Adrenal gland (tissue), 5 donors: ENCODE measurements around the gene PARD3B.

Experiments used
- POLR2A ChIP-seq, 2 donors: fragments of 450-650 bp; IDR thresholded peaks; one replicate each; pipeline ENCODE4 v1.6.1; 2017; ENCODE audit warnings: antibody characterized with exemption in 2 of 2, mild to moderate bottlenecking in 2 of 2, moderate library complexity in 1 of 2
- TF ChIP-seq, protein P1 (sequence below), 6 experiments: fragments of 450-650 bp in 4 of 6; fragments of 200-600 bp in 2 of 6; sonication (generic) in 1 of 6; IDR thresholded peaks; 1 replicate in 5 of 6; 2 replicates in 1 of 6; pipeline versions ENCODE4 v1.5.1 to v1.8.0; 2016 to 2021; ENCODE audit warnings: antibody characterized with exemption in 6 of 6, mild to moderate bottlenecking in 2 of 6, moderate library complexity in 1 of 6
- donor health status: DM: no; HTN: no; CAD: no.

- TF ChIP-seq, protein P1, sequence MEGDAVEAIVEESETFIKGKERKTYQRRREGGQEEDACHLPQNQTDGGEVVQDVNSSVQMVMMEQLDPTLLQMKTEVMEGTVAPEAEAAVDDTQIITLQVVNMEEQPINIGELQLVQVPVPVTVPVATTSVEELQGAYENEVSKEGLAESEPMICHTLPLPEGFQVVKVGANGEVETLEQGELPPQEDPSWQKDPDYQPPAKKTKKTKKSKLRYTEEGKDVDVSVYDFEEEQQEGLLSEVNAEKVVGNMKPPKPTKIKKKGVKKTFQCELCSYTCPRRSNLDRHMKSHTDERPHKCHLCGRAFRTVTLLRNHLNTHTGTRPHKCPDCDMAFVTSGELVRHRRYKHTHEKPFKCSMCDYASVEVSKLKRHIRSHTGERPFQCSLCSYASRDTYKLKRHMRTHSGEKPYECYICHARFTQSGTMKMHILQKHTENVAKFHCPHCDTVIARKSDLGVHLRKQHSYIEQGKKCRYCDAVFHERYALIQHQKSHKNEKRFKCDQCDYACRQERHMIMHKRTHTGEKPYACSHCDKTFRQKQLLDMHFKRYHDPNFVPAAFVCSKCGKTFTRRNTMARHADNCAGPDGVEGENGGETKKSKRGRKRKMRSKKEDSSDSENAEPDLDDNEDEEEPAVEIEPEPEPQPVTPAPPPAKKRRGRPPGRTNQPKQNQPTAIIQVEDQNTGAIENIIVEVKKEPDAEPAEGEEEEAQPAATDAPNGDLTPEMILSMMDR (IDR thresholded peaks at IDR 0.05), result no peak
- TF ChIP-seq POLR2A (IDR thresholded peaks at IDR 0.05), result no peak
Measured at GRCh38 chr2:204586444-204587180, 41.3 kb downstream of the PARD3B start.
